Neuronal stem cell (in vitro differentiated cells): ENCODE results near the gene PRR5.

Experiments
- DNase-seq: peaks from one replicate; pipeline ENCODE4 v3.0.0-alpha.2; 2013; ENCODE audit warnings: low spot score
- H2AFZ ChIP-seq: one replicate; pipeline ENCODE4 v1.6.1; 2013; ENCODE audit warnings: mild to moderate bottlenecking, low read length, inconsistent platforms
- H2AK5ac ChIP-seq: 2 replicates; pipeline ENCODE4 v1.6.1; 2013; ENCODE audit warnings: low read depth, mild to moderate bottlenecking, inconsistent platforms, low read length, moderate library complexity, mixed read lengths
- H2BK120ac ChIP-seq: 2 replicates; pipeline ENCODE4 v1.6.1; 2013; ENCODE audit warnings: low read depth, mild to moderate bottlenecking, inconsistent platforms, low read length, moderate library complexity, mixed read lengths
- H2BK12ac ChIP-seq: one replicate; pipeline ENCODE4 v1.6.1; 2013; ENCODE audit warnings: low read length, inconsistent platforms
- H2BK15ac ChIP-seq: 2 replicates; pipeline ENCODE4 v1.6.1; 2013; ENCODE audit warnings: mild to moderate bottlenecking, low read length, inconsistent platforms, mixed read lengths
- H2BK5ac ChIP-seq: one replicate; pipeline ENCODE4 v1.6.1; 2013; ENCODE audit warnings: inconsistent platforms, mild to moderate bottlenecking, low read length, moderate library complexity
- H3K14ac ChIP-seq: one replicate; pipeline ENCODE4 v1.6.1; 2013; ENCODE audit warnings: low read length, inconsistent platforms
- H3K18ac ChIP-seq: 2 replicates; pipeline ENCODE4 v1.6.1; 2013; ENCODE audit warnings: low read length, inconsistent platforms
- H3K23ac ChIP-seq: 2 replicates; pipeline ENCODE4 v1.6.1; 2013; ENCODE audit warnings: low read depth, mild to moderate bottlenecking, mixed read lengths, low read length, inconsistent platforms; ENCODE audit not compliant: poor library complexity
- H3K27ac ChIP-seq: replicated peaks from 3 replicates; pipeline ENCODE4 v1.5.1; 2013; ENCODE audit warnings: low read length, inconsistent platforms
- H3K27me3 ChIP-seq, 3 experiments: 2 replicates each; pipeline ENCODE4 v1.6.1; 2013; ENCODE audit warnings: low read length in 3 of 3, mild to moderate bottlenecking in 2 of 3, inconsistent platforms in 1 of 3, low read depth in 1 of 3, mixed read lengths in 1 of 3, moderate library complexity in 1 of 3; ENCODE audit not compliant: control insufficient read depth in 3 of 3, insufficient read depth in 3 of 3
- H3K36me3 ChIP-seq, 2 donors: replicated peaks in 1 of 2; 2 replicates each; pipeline ENCODE4 v1.6.1; 2013; ENCODE audit warnings: low read length in 2 of 2; ENCODE audit not compliant: control insufficient read depth in 2 of 2, insufficient read depth in 2 of 2
- H3K4ac ChIP-seq: 2 replicates; pipeline ENCODE4 v1.6.1; 2013; ENCODE audit warnings: inconsistent platforms, mild to moderate bottlenecking, low read length, moderate library complexity
- H3K4me1 ChIP-seq, 2 donors: 1 replicate in 1 of 2; 2 replicates in 1 of 2; pipeline ENCODE4 v1.6.1; 2013; ENCODE audit warnings: low read length in 2 of 2, low read depth in 1 of 2; ENCODE audit not compliant: control insufficient read depth in 2 of 2, insufficient read depth in 1 of 2
- H3K4me2 ChIP-seq: one replicate; pipeline ENCODE4 v1.6.1; 2013; ENCODE audit warnings: mild to moderate bottlenecking, low read length, inconsistent platforms; ENCODE audit not compliant: insufficient read depth, poor library complexity, severe bottlenecking
- H3K4me3 ChIP-seq, 2 donors: 2 replicates each; pipeline ENCODE4 v1.5.1; 2013; ENCODE audit warnings: low read length in 2 of 2, mild to moderate bottlenecking in 2 of 2, inconsistent platforms in 1 of 2, moderate library complexity in 1 of 2
- H3K79me1 ChIP-seq: one replicate; pipeline ENCODE4 v1.6.1; 2013; ENCODE audit warnings: low read depth, mild to moderate bottlenecking, inconsistent platforms, low read length, moderate library complexity
- H3K9ac ChIP-seq: one replicate; pipeline ENCODE4 v1.6.1; 2013; ENCODE audit warnings: mild to moderate bottlenecking, low read depth, low read length, inconsistent platforms; ENCODE audit not compliant: poor library complexity
- H3K9me3 ChIP-seq, 2 donors: replicated peaks in 1 of 2; 2 replicates each; pipeline versions ENCODE3 to v1.6.1; 2013; ENCODE audit warnings: low read length in 2 of 2, mild to moderate bottlenecking in 2 of 2, inconsistent platforms in 1 of 2, low read depth in 1 of 2, mixed read lengths in 1 of 2, moderate library complexity in 1 of 2; ENCODE audit not compliant: control insufficient read depth in 2 of 2, insufficient read depth in 1 of 2
- H4K8ac ChIP-seq: one replicate; pipeline ENCODE4 v1.6.1; 2013; ENCODE audit warnings: low read depth, mild to moderate bottlenecking, inconsistent platforms, low read length, moderate library complexity
- H4K91ac ChIP-seq: one replicate; pipeline ENCODE4 v1.6.1; 2013; ENCODE audit warnings: low read length, low read depth, mild to moderate bottlenecking, inconsistent platforms; ENCODE audit not compliant: poor library complexity
- WGBS, 2 donors: extraction: QIAGEN DNeasy Blood & Tissue Kit; methylation state at CpG; one replicate each; pipeline ENCODE4 v1.1.7; 2013; ENCODE audit warnings: missing lambda C conversion rate in 2 of 2, mixed read lengths in 1 of 2; ENCODE audit not compliant: insufficient read length in 2 of 2, insufficient replicate concordance in 1 of 2; ENCODE audit errors: extremely low coverage in 2 of 2; 5-methylcytosine and 5-hydroxymethylcytosine counted together

Gene PRR5

GRCh38 chr22:44667276-44667675 lies 34.7 kb upstream of the PRR5 start:
- peak overlapping the region; percentile 1 for H3K18ac ChIP-seq
- WGBS, 2 donors: no CpG with 5 or more reads among the region's 5 CpGs
- no peak overlapping the region for H2AFZ ChIP-seq
- peaks cover 2% of the 10 kb centered on the region for H3K79me1 ChIP-seq
- no peak overlapping the region for H3K4me2 ChIP-seq
- no peak overlapping the region for H3K27ac ChIP-seq
- H2AK5ac ChIP-seq: peak overlapping the region; percentile 2
- no peak overlapping the region for H3K23ac ChIP-seq
- no peak overlapping the region for H3K4ac ChIP-seq
- H3K4me1 ChIP-seq: peaks cover 9% of the 10 kb centered on the region in 2 donors
- H2BK5ac ChIP-seq: no peak overlapping the region
- H2BK12ac ChIP-seq: no peak overlapping the region
- no peak overlapping the region for H3K4me3 ChIP-seq
- H3K9ac ChIP-seq: no peak overlapping the region
- H3K9me3 ChIP-seq: peaks cover 0 to 3% of the 10 kb centered on the region in 2 donors
- peak overlapping the region; percentile 35 for H2BK120ac ChIP-seq
- no peaks in the 10 kb centered on the region for H3K36me3 ChIP-seq
- no peak for DNase-seq
- H3K14ac ChIP-seq: no peak overlapping the region
- H4K91ac ChIP-seq: no peak overlapping the region
- H2BK15ac ChIP-seq: peak overlapping the region; percentile 25
- peaks cover 0 to 50% (median 0%) of the 10 kb centered on the region in 3 experiments for H3K27me3 ChIP-seq
- H4K8ac ChIP-seq: no peak overlapping the region

- peak overlapping the region in 1 of 2 donors; percentile 82 for H3K4me3 ChIP-seq
Observed at GRCh38 chr22:44667829-44668189, 34.2 kb upstream of the PRR5 start.

GRCh38 chr22:44668190-44668885 lies 33.7 kb upstream of the PRR5 start:
- peak overlapping the region; percentile 31 for H3K9ac ChIP-seq
- no peak overlapping the region for H2BK5ac ChIP-seq
- no peaks in the 10 kb centered on the region for H3K36me3 ChIP-seq
- H3K4me1 ChIP-seq: peaks cover 9% of the 10 kb centered on the region in 2 donors
- DNase-seq: peak; percentile 55
- peak overlapping the region; percentile 82 for H2AFZ ChIP-seq
- no peak overlapping the region for H3K27ac ChIP-seq
- H3K4ac ChIP-seq: no peak overlapping the region
- peaks cover 0 to 2% of the 10 kb centered on the region in 2 donors for H3K9me3 ChIP-seq
- no CpG with 5 or more reads among the region's 87 CpGs for WGBS, 2 donors
- peak overlapping the region; percentile 77 for H3K18ac ChIP-seq
- H3K79me1 ChIP-seq: peaks cover 1% of the 10 kb centered on the region
- peaks cover 0 to 50% (median 0%) of the 10 kb centered on the region in 3 experiments for H3K27me3 ChIP-seq
- H2BK15ac ChIP-seq: peak overlapping the region; percentile 90
- H3K23ac ChIP-seq: no peak overlapping the region
- H3K4me3 ChIP-seq: peak overlapping the region; percentile 38 to 82
- no peak overlapping the region for H4K91ac ChIP-seq
- H4K8ac ChIP-seq: no peak overlapping the region
- peak overlapping the region; percentile 64 for H2AK5ac ChIP-seq
- H2BK120ac ChIP-seq: no peak overlapping the region
- H2BK12ac ChIP-seq: no peak overlapping the region
- peak overlapping the region; percentile 84 for H3K4me2 ChIP-seq
- no peak overlapping the region for H3K14ac ChIP-seq

More at GRCh38 chr22:44667829-44668189, 34.2 kb upstream of the PRR5 start:
- H2BK120ac ChIP-seq: no peak overlapping the region
- H3K9ac ChIP-seq: no peak overlapping the region
- H3K79me1 ChIP-seq: peaks cover 2% of the 10 kb centered on the region
- no peaks in the 10 kb centered on the region for H3K36me3 ChIP-seq
- WGBS, 2 donors: no CpG with 5 or more reads among the region's 8 CpGs
- H2BK12ac ChIP-seq: no peak overlapping the region
- no peak overlapping the region for H3K27ac ChIP-seq
- H3K4ac ChIP-seq: no peak overlapping the region
- H2BK15ac ChIP-seq: peak overlapping the region; percentile 90
- no peak overlapping the region for H3K14ac ChIP-seq
- peak overlapping the region; percentile 82 for H2AFZ ChIP-seq
- H3K27me3 ChIP-seq: peaks cover 0 to 50% (median 0%) of the 10 kb centered on the region in 3 experiments
- no peak overlapping the region for H3K23ac ChIP-seq
- H4K91ac ChIP-seq: peak overlapping the region; percentile 86
- H2AK5ac ChIP-seq: peak overlapping the region; percentile 64
- H3K18ac ChIP-seq: peak overlapping the region; percentile 49
- no peak overlapping the region for H2BK5ac ChIP-seq
- peak overlapping the region; percentile 84 for H3K4me2 ChIP-seq
- no peak for DNase-seq
- H3K4me1 ChIP-seq: peaks cover 9% of the 10 kb centered on the region in 2 donors
- H3K9me3 ChIP-seq: peaks cover 0 to 3% of the 10 kb centered on the region in 2 donors
- no peak overlapping the region for H4K8ac ChIP-seq

GRCh38 chr22:44668886-44669521 lies 33.0 kb upstream of the PRR5 start:
- H4K8ac ChIP-seq: no peak overlapping the region
- H2BK15ac ChIP-seq: no peak overlapping the region
- no peak overlapping the region for H3K4ac ChIP-seq
- H2BK120ac ChIP-seq: no peak overlapping the region
- H2BK12ac ChIP-seq: no peak overlapping the region
- no peak for DNase-seq
- no peaks in the 10 kb centered on the region for H3K36me3 ChIP-seq
- no CpG with 5 or more reads among the region's 45 CpGs for WGBS, 2 donors
- no peak overlapping the region for H4K91ac ChIP-seq
- H3K9ac ChIP-seq: peak overlapping the region; percentile 80
- H3K27me3 ChIP-seq: peaks cover 0 to 50% (median 0%) of the 10 kb centered on the region in 3 experiments
- H2AK5ac ChIP-seq: peak overlapping the region; percentile 13
- no peaks in the 10 kb centered on the region for H3K79me1 ChIP-seq
- H2AFZ ChIP-seq: peak overlapping the region; percentile 82
- peak overlapping the region; percentile 38 to 82 for H3K4me3 ChIP-seq
- H3K4me2 ChIP-seq: peak overlapping the region; percentile 84
- H3K18ac ChIP-seq: peak overlapping the region; percentile 95
- H2BK5ac ChIP-seq: no peak overlapping the region
- H3K4me1 ChIP-seq: peaks cover 8 to 9% of the 10 kb centered on the region in 2 donors
- no peak overlapping the region for H3K23ac ChIP-seq
- H3K14ac ChIP-seq: no peak overlapping the region
- no peaks in the 10 kb centered on the region for H3K9me3 ChIP-seq
- H3K27ac ChIP-seq: no peak overlapping the region
